AG09319 (cell line): ENCODE measurements around the gene DDIT4L.

Experiments used
- DNase-seq: peaks from one replicate; pipeline ENCODE4 v3.0.0-alpha.2; 2010; ENCODE audit warnings: low read depth; ENCODE audit errors: extremely low read depth
- TF ChIP-seq, protein P1 (sequence below): IDR thresholded peaks from 2 replicates; pipeline ENCODE4 v1.5.1; 2011; ENCODE audit warnings: low read depth, mild to moderate bottlenecking, inconsistent platforms, low read length, moderate library complexity

The DDIT4L gene, protein sequence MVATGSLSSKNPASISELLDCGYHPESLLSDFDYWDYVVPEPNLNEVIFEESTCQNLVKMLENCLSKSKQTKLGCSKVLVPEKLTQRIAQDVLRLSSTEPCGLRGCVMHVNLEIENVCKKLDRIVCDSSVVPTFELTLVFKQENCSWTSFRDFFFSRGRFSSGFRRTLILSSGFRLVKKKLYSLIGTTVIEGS

DNA sequence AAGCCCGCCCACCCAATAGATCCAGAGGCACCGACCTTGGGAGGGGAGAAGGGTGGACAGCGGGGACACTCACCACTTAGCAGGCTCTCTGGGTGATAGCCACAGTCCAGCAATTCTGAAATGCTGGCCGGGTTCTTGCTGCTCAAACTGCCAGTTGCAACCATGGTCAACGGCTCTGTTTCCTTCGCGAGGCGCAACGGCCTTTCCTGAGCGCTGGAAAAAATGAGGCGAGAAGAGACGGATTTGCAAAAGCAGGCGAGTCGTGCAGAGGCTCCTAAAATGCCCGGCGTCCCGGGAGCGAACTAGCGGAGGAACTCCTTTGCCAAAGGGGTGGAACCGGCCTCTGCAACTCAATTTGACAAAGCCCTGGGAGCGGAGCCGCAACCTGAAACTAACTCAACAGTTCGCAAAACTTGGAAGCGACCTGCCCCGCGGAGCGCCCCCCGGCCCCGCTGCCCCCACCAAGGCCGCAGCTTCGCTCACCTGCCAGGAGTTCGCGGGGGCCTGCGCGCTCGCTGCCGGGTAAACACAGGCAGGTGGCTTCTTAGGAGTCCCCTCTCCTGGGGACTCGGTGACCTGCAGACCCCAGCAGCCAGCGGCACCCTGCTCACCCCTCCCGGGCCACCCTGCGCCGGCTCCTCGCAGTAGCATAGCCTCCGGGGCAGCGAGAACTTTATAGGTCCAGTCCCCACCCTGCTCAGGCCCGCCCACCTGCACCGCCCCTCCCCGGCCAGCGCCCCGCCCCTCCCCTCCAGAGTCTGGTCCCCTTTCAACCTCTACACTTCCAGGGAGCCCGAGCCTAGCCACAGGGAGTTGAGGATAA is at the start of gene DDIT4L:
TSS of gene DDIT4L (minus strand) at position 649 of the 823 bp plus-strand sequence. CDS start at position 164, 485 bp downstream.
- no peak for DNase-seq
- TF ChIP-seq, protein P1, sequence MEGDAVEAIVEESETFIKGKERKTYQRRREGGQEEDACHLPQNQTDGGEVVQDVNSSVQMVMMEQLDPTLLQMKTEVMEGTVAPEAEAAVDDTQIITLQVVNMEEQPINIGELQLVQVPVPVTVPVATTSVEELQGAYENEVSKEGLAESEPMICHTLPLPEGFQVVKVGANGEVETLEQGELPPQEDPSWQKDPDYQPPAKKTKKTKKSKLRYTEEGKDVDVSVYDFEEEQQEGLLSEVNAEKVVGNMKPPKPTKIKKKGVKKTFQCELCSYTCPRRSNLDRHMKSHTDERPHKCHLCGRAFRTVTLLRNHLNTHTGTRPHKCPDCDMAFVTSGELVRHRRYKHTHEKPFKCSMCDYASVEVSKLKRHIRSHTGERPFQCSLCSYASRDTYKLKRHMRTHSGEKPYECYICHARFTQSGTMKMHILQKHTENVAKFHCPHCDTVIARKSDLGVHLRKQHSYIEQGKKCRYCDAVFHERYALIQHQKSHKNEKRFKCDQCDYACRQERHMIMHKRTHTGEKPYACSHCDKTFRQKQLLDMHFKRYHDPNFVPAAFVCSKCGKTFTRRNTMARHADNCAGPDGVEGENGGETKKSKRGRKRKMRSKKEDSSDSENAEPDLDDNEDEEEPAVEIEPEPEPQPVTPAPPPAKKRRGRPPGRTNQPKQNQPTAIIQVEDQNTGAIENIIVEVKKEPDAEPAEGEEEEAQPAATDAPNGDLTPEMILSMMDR: no peak

DNA sequence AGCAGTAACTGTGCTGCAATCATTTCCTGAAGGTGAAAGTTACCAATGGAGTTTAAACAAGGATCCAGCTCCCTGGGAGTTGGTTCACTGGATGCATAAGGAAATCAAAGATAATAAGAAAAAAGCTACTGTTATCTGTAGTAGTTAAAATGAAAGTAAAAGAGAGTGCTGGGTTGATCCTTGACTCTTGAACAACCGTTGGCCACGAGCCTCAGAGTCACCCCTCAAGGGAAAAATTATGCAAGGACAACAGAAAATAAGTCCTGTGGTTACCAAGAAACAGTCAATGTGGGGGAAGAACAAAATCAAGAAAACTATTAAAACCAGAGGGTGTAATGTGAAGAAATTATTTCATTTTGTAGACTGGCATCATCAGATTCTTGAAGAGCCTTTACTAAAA is 49.7 kb upstream of the DDIT4L start:
- TF ChIP-seq, protein P1: no peak
- no peak for DNase-seq

DNA sequence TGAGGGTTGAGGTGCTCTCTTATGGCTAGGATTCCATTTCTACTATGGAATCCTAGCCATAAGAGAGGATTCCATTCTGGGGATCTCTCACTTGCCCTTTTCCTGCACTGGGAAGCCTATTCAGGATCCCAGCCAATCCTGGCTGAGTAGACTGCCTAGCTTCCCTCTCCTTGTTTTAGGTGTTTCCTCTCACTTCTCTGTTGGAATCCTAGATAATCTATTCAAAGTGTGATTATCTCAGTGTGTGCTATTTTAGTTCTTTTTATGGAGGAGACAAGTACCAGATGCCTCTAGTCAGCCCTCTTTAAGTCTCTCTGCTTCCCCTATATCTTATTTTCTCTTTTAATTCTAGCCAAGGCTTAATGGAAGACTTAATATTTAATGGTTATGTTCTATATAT is 34.5 kb upstream of the DDIT4L start:
- TF ChIP-seq, protein P1: no peak
- no peak for DNase-seq

DNA sequence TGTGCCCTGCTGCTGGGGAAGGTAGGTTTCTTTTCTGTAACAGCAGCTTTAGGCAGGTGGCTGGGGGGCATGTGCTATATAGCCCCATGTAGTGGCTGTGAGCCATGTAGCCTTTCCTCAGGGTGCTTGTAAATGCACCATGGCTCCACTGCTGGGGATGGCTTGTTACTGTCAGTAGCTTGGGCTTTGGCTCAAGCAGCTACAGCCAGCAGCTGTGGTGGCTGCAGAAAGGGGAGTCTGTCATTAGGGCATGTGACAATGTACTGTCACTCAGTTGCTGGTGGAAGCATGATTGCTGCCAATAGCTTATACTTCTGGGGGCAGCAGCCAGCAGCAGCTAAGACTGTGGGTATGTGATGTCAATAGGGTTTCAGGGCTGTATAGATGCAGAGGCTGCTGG is 33.9 kb upstream of the DDIT4L start:
- TF ChIP-seq, protein P1: no peak
- DNase-seq: no peak

DNA sequence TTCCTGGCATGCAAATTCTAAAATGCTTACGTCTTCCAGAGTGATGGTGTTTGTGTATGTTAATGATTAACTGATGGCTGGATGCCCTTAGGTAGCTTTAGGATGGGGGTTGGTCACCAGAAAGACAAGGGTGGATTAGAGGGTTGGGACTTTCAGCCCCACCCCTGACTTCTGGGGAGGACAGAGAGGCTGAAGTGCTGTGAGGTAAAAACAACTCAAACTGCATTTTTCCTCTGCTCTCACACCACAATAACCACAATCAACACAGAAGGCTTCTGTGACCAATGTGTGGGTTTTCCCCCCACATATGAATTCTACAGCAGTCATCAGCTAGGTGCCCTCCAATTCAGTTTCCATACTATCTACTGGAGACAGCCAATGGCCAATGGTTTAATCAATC is 18.7 kb upstream of the DDIT4L start:
- DNase-seq: no peak

DNA sequence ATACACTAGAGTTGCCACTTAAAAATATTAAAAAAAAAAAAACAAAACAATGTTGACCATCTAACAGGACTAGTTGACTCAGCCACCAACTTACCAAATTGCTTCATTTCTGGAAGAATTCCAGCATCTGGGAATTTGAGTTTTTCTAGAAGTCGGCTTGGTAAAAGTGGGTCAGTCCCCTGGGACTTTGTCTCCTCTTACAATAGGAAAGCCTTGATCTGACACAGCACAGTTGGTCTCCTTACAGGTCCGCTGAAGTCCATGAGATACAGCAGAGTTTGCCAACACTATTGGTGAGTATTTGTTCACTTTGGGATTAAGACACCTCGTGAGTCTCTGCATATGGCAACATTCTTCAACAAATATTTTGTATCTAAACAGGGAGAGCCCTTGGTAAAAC is 18.2 kb upstream of the DDIT4L start:
- DNase-seq: no peak
- TF ChIP-seq, protein P1: no peak

More for the DNA sequence above, 18.7 kb upstream of the DDIT4L start:
- TF ChIP-seq, protein P1: no peak

DNA sequence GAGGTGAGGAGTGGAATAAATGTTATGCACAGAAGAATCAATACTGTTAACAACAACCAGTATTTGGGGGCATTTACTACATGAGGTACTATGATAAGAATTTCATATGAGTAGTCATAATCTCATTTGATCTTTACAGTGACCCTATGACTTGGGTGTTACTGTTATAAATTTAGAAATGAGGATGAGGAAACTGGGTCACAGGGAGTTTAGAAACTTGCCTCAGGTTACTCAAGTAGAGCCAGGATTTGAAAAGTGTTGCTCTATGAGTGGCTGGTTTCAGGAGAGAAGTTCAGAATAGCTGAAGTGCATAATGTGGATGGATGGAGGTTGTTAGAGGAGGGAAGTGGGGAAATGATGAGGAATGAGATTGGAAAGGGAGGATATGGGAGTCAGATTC is 16.6 kb upstream of the DDIT4L start:
- DNase-seq: no peak
- TF ChIP-seq, protein P1: no peak
